HAP-1 (cell line): ENCODE results near the gene CTRB2.

ENCODE experiments used
- DNase-seq, 2 experiments: peaks; one replicate each; pipeline ENCODE4 v3.0.0-alpha.2; 2016 to 2020; ENCODE audit warnings: low spot score in 2 of 2
- H3K27me3 ChIP-seq: fragments of 250-450 bp; sonication (Bioruptor Pico); 2 replicates; pipeline ENCODE4 v1.5.1; 2020; ENCODE audit warnings: low read depth, mild to moderate bottlenecking, moderate library complexity
- H3K36me3 ChIP-seq: fragments of 250-450 bp; sonication (Bioruptor Pico); replicated peaks from 2 replicates; pipeline ENCODE4 v1.5.1; 2020; ENCODE audit warnings: mild to moderate bottlenecking
- H3K4me1 ChIP-seq: fragments of 250-450 bp; sonication (Bioruptor Pico); 2 replicates; pipeline ENCODE4 v1.5.1; 2020; ENCODE audit warnings: mild to moderate bottlenecking
- H3K4me3 ChIP-seq: fragments of 250-450 bp; sonication (Bioruptor Pico); 2 replicates; pipeline ENCODE4 v1.5.1; 2020; ENCODE audit warnings: mild to moderate bottlenecking, moderate library complexity
- H3K9me3 ChIP-seq: fragments of 250-450 bp; sonication (Bioruptor Pico); 2 replicates; pipeline ENCODE4 v1.5.1; 2020; ENCODE audit warnings: mild to moderate bottlenecking, moderate library complexity
- in situ Hi-C: fragments of 300-500 bp; cut with MboI; formaldehyde crosslinking; loops from 3 replicates; pipeline ENCODE4 v1.14.3; 2020; ENCODE audit warnings: low sequenced_read_pairs, inconsistent platforms, mixed read lengths

Gene CTRB2

GRCh38 chr16:75206749-75207451 lies at the start of gene CTRB2:
CTRB2 (minus strand) TSS chr16:75207161; CDS start chr16:75207141, 20 bp downstream.
- H3K4me1 ChIP-seq = no peaks in the 10 kb centered on the region
- H3K4me3 ChIP-seq = no peak within 1 kb of the TSS
- in situ Hi-C loops = no loop called here
- no peaks in the 10 kb centered on the region for H3K36me3 ChIP-seq
- H3K9me3 ChIP-seq = no peaks in the 10 kb centered on the region
- DNase-seq = no peak
- no peaks in the 10 kb centered on the region for H3K27me3 ChIP-seq

GRCh38 chr16:75256059-75256571 lies 49.2 kb upstream of the CTRB2 start:
- Histone ChIP-seq H3K36me3 (no peaks in the 10 kb centered on the region), H3K4me1 (peaks cover 19% of the 10 kb centered on the region), H3K4me3 (no peak overlapping the region), H3K27me3 (no peaks in the 10 kb centered on the region), H3K9me3 (no peaks in the 10 kb centered on the region)
- no peak for DNase-seq
- in situ Hi-C loops = no loop called here

DNA sequence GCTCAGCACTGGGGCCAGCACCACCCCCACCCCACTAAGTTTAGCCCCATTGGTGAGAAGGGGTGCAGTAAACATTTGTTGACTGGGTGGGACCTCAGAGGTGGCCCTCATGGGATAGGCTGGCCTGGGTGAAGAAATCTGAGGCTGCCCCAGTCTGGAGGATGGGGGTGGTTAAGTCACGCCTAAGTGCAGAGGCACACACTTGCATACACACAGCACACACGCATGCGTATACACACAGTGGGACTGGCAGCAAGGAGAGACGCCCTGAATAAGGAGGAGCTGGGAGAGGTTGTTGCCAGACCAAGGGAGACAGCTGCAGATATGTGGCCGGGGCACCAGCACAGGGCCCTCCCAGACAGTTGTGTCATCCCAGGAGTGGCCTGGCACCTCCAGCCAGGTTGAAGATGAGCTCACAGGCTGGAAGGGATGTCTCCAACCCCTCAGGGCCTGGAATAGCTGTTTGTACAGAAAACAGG lies 47.4 kb upstream of the CTRB2 start:
- Histone ChIP-seq H3K27me3 (no peaks in the 10 kb centered on the region), H3K4me1 (peaks cover 8% of the 10 kb centered on the region), H3K4me3 (no peak overlapping the region), H3K9me3 (no peaks in the 10 kb centered on the region), H3K36me3 (no peaks in the 10 kb centered on the region)
- in situ Hi-C loops = no loop called here
- no peak for DNase-seq

DNA sequence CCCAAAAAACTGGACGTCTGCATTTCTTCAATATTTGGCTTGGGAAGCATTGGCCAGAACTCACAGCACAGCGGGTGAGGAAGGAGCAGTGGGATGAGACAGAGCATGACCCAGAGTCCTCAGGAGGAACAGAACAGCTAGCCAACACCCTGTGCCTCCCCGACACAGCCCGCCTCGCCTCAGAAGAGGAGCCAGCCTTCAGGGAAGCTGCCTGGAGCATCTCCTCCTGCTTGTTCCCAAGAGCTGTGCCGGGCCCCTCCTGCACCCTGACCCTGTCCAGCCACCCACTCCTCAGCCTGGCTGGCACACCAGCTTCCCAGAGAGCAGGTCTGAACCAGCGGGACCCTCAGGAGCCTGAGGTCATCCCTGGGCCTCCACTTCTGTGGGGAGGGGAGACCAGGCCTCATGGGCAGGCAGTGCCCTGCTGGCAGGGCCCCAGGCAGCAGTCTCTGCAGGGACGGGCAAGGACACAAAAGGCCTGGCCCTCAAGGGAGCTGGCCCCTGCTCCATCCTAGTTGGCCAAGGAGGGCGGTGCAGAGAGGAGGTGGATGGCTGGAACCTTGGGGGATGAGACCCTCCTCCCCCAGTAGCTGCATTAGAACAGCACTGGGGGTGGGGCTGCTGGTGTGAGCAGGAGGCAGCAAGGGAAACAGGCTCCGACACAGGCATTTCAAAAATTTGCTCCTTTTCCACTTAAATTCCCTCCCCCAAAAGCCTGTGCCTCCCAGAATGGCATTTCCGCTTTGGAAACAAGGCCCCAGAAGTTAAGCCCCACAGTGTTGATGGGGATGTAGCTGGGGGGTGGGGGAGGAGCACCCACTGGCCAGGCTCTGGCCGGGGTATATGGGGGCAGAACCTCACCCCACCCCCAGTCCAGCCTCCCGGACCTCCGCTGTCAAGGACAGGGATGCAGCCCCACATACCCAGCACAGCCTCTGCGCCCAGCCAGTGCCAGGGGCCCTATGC lies 46.3 kb upstream of the CTRB2 start:
- Histone ChIP-seq H3K9me3 (no peaks in the 10 kb centered on the region), H3K4me3 (no peak overlapping the region), H3K27me3 (no peaks in the 10 kb centered on the region), H3K36me3 (no peaks in the 10 kb centered on the region), H3K4me1 (peaks cover 8% of the 10 kb centered on the region)
- in situ Hi-C loops = no loop called here
- peak in 1 of 2 experiments; percentile 54 for DNase-seq

GRCh38 chr16:75252049-75252864 lies 45.3 kb upstream of the CTRB2 start:
- H3K36me3 ChIP-seq = no peaks in the 10 kb centered on the region
- peaks cover 8% of the 10 kb centered on the region for H3K4me1 ChIP-seq
- peak overlapping the region; percentile 8; the same call in 1 of the 2 replicates for H3K4me3 ChIP-seq
- in situ Hi-C loops = no loop called here
- DNase-seq = peak in 1 of 2 experiments; percentile 7
- H3K27me3 ChIP-seq = no peaks in the 10 kb centered on the region
- no peaks in the 10 kb centered on the region for H3K9me3 ChIP-seq

DNA sequence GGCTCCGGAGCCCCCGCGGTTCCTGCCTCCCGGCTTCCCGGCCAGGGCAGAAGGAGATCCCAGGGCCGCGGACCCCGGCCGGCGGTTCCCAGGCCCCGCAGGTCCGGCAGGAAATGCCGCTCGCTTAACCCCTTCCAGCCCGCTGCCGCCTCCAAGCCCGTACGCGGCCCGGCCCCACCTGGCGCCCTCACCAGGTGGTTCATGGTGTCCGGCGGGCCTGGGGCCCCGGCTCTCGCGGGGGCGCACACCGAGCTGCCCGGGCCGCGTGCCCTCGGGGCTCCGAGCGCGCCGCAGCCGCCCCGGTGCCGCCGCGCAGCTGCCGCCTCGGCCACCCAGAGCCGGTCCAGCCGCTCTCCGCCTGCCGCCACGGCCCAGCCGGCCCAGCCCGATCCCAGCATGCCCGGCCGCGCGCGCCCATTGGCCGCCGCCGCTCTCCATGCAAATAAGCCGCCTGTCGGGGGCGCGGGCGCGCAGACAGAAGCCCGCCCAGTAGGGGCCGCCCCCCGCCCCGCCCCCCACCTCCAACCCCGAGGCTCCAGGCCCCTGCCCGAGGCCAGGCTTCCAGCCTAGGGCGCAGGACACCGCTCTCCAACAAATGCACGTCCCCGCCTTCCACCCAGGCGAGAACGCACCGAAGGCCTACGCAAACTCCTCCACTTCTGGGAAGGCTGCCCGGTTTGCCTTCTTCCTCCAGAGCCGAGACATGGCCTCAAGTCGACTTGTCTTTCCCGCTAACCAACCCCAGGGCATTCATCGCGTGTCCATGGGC lies 44.5 kb upstream of the CTRB2 start, which contains the start of gene BCAR1:
Gene BCAR1, minus strand, starts transcription at position 345 of the 769 bp plus-strand sequence. Its CDS starts 142 bp downstream, at position 203.
- peak; percentile 83 to 91 for DNase-seq
- Histone ChIP-seq H3K4me1 (peaks cover 8% of the 10 kb centered on the region), H3K4me3 (peak within 1 kb of the TSS; percentile 62), H3K36me3 (no peaks in the 10 kb centered on the region), H3K9me3 (no peaks in the 10 kb centered on the region), H3K27me3 (no peaks in the 10 kb centered on the region)
- in situ Hi-C loops = no loop called here

DNA sequence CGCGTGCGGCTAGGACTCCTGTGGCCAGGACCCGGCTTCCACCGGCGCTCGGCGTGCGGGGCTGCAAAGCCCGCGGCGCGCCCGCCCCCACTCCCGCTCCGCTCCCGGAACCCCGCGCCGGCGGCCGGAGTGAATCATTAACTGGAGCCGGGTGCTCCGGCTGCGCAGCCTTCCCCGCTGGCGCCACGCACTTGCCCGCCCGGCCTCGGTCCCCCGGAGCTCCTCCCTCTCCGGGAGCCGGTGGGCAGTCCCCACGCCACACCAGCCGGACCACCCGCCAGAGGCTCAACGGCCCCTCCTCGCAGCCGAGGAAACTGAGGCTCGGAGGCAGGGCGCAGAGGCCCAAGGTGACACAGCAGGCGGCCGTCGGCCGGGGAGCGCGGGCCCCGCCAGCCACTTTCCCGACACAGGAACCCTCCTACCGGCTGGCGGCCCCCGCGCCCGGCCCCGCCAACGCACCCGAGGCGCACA lies 43.9 kb upstream of the CTRB2 start:
- in situ Hi-C loops = no loop called here
- DNase-seq = peak in 1 of 2 experiments; percentile 52
- H3K4me1 ChIP-seq = peaks cover 8% of the 10 kb centered on the region
- no peaks in the 10 kb centered on the region for H3K36me3 ChIP-seq
- no peaks in the 10 kb centered on the region for H3K27me3 ChIP-seq
- H3K4me3 ChIP-seq = peak overlapping the region; percentile 62
- no peaks in the 10 kb centered on the region for H3K9me3 ChIP-seq

- Histone ChIP-seq H3K9me3 (no peaks in the 10 kb centered on the region), H3K4me1 (peaks cover 8% of the 10 kb centered on the region), H3K27me3 (no peaks in the 10 kb centered on the region), H3K36me3 (no peaks in the 10 kb centered on the region), H3K4me3 (peak overlapping the region; percentile 62)
- in situ Hi-C loops = no loop called here
- no peak for DNase-seq
Observed at GRCh38 chr16:75250089-75250808, 43.3 kb upstream of the CTRB2 start.

DNA sequence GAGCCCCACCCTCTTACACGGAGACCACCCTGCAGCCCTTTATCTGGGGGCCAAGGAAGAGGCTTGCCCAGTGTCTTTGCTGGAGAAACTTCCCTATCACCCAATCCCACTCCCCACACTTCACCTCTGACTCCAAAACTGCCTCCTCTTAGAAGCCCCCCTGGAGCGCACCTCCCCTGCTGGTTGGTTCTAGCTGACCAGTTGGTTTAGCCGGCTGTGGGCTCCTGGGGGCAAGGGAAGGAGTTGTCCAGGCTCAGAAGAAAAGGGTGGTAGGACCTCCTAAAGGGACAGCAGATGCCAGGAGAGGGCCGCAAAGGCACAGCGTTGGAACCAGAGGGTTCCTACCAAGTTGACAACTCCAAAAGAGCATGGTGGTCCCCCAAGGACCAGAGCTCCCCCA lies 42.5 kb upstream of the CTRB2 start:
- Histone ChIP-seq H3K4me1 (peaks cover 8% of the 10 kb centered on the region), H3K9me3 (no peaks in the 10 kb centered on the region), H3K27me3 (no peaks in the 10 kb centered on the region), H3K4me3 (no peak overlapping the region), H3K36me3 (no peaks in the 10 kb centered on the region)
- DNase-seq = no peak
- in situ Hi-C loops = no loop called here

DNA sequence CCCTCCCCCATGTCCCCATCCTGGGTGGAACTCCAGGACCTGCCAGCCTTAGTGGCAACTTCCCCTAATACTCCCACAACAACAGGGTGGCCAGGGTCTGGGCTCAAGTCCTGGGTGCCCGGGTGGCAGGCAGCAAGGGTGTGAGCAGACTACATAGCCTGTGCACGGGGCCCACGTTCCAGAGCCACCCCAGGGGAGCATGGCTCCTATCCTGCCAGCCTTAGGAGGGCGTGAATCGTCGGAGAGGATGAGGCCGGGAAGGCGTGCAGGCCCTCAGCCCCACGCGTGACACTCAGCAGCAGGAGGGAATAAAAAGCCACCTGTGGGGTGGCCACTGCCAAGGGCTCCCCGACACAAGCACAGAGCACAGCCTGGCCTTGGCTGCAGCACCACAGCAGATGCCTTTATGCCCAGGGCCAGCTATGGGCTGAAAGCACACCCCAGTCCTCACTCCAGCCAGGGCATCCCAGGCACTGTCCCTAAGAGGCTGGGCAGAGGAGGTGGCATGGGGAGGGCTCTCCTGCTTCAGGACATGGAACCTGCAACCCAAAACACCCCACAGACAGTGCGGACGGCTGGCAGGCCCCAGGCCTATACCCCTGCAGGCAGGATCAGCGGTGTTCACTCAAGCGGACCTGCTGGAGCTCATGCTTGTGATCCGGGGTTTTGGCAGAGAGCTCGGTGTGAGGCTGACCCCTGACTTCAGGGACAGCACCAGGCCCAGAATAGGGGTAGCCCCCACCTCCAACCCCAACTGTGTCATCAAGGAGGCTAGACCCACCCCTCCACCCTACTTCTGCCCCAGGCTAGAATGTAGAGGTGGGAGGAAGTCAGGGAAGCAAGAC lies 41.8 kb upstream of the CTRB2 start:
- in situ Hi-C loops = no loop called here
- no peak overlapping the region for H3K4me3 ChIP-seq

DNA sequence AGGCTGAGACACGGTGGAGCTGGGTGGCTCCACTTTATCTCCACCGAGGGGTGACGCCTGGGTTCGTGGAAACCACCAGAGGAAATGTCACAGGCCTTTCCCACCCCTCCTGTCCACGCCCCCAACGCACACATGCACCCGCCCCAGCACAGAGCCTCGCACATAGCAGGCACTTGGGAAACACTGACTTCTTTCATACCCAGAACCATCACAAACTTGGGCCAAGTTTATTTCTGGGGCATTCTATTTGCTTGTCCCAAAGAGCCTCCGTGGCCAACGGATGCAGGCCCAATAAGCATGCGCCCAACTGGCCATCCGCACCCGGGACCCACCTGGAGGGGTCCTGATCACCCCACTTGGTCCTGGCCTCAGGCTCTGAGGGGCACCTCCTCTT lies 41.2 kb upstream of the CTRB2 start:
- Histone ChIP-seq H3K9me3 (no peaks in the 10 kb centered on the region), H3K4me3 (no peak overlapping the region), H3K36me3 (no peaks in the 10 kb centered on the region), H3K4me1 (peaks cover 8% of the 10 kb centered on the region), H3K27me3 (no peaks in the 10 kb centered on the region)
- no peak for DNase-seq
- in situ Hi-C loops = no loop called here

More for the DNA sequence above, 41.8 kb upstream of the CTRB2 start:
- Histone ChIP-seq H3K36me3 (no peaks in the 10 kb centered on the region), H3K9me3 (no peaks in the 10 kb centered on the region), H3K4me1 (peaks cover 8% of the 10 kb centered on the region), H3K27me3 (no peaks in the 10 kb centered on the region)
- DNase-seq = no peak
